ENCODE measurements around the gene MR1. TPM values are rescaled to one million over a fixed set of nuclear protein-coding genes. Genes with fewer than 3 reads are reported as not detected.

Gene MR1
- total RNA-seq, 4 donors from 2014 or later: 4.0 to 9.7 (median 6.0) TPM

DNA sequence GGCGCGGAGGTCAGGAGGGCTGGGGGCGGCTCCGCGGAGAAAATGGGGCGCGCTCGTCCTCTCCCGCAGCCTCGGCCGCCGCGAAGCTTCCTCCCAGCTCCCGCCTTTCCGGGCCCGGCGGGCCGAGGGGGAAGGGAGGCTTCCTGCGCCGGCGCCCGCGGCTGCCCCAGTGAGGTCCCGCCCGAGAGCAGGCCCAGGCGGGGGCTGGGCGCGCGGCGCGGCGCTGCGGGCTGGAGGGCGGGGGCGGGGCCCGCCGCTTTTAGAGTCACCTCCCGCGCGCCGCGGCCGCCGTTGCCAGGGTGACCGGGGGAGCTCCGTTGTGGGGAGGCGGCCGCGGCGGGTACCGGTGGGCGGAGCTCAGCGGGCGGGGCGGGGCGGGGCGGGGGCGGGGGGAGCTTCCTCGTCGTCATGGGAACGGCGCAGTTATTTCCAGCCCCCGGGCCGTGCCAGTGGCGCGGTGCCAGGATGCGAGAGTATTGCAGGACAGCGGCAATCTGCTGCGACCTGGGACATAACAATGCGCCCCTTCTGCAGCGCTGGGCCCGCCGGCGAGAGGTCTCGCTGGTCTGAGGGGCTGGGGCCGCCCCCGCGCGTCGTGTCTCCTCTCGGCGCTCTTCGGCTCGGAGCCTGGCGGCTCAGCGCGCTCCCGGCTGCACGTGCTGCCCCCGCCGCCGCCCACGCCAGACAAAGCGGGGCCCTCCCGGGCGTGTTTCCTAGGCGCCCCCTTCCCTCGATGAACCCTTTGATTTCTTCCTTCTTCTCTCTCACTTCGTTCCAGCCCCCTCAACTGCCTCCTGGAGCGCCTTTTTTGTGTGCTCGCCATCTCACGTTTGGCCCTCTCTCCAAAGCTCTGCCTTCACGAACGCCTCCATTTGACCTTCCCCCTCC, 71.6 kb downstream of the MR1 start:
- peaks cover 0 to 18% (median 8%) of the 10 kb centered on the region in 4 donors for H3K4me1 ChIP-seq
- no peaks in the 10 kb centered on the region for H3K36me3 ChIP-seq

DNA sequence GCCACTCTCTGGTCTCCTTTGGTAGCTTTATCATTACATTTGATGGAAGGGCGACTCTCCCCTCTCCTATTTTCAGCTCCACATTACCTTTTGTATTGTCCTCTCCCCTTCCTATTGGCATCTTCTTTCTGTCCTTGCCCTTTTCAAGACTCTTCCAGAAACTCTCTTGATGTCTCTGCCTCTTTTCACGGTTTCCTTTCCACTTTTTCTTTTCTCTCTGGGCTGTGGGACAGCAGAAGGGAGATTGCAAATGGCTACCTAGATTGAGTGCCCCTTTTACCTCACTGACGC, 72.2 kb downstream of the MR1 start:
- no peak for DNase-seq
- TF ChIP-seq, protein P1, sequence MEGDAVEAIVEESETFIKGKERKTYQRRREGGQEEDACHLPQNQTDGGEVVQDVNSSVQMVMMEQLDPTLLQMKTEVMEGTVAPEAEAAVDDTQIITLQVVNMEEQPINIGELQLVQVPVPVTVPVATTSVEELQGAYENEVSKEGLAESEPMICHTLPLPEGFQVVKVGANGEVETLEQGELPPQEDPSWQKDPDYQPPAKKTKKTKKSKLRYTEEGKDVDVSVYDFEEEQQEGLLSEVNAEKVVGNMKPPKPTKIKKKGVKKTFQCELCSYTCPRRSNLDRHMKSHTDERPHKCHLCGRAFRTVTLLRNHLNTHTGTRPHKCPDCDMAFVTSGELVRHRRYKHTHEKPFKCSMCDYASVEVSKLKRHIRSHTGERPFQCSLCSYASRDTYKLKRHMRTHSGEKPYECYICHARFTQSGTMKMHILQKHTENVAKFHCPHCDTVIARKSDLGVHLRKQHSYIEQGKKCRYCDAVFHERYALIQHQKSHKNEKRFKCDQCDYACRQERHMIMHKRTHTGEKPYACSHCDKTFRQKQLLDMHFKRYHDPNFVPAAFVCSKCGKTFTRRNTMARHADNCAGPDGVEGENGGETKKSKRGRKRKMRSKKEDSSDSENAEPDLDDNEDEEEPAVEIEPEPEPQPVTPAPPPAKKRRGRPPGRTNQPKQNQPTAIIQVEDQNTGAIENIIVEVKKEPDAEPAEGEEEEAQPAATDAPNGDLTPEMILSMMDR (IDR thresholded peaks at IDR 0.05): no peak
- TF ChIP-seq POLR2A (IDR thresholded peaks at IDR 0.05): no peak
- Histone ChIP-seq H3K36me3 (no peaks in the 10 kb centered on the region), H3K4me1 (peaks cover 0 to 18% (median 8%) of the 10 kb centered on the region in 4 donors), H3K9me3 (no peaks in the 10 kb centered on the region), H3K27me3 (no peaks in the 10 kb centered on the region), H3K27ac (peak overlapping the region in 2 of 4 donors; percentile 79 to 91), H3K4me3 (peak overlapping the region; percentile 53 to 94 (median 60))

More for the DNA sequence above, 71.6 kb downstream of the MR1 start:
- Histone ChIP-seq H3K4me3 (peak overlapping the region; percentile 53 to 94 (median 60)), H3K9me3 (no peaks in the 10 kb centered on the region), H3K27me3 (no peaks in the 10 kb centered on the region), H3K27ac (peak overlapping the region; percentile 73 to 91 (median 79))
- TF ChIP-seq POLR2A (IDR thresholded peaks at IDR 0.05): peak; percentile 42 to 46
- TF ChIP-seq, protein P1 (IDR thresholded peaks at IDR 0.05): no peak
- peak; percentile 94 to 97 (median 95) for DNase-seq

DNA sequence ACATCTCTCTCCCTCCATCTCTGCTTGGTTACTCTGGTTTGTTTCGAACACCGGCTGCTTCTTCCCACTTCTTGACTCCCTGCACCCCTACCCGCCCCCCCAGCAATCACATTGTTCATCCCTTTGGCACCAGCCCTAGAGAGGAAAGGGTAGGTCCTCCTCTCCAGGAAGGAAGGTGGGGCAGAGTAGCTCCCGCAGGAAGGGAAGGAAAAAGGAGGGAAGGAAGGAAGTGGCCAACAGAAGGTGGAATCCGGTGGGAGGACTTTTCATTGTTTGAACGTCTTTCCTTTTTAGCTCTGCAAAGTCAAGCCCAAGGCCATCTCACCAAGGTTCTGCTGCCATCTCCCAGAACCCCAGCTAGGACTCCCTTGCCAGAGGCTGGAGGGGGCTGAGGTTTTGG, 72.7 kb downstream of the MR1 start:
- no peak overlapping the region for H3K4me3 ChIP-seq
- no peak for DNase-seq
- no peaks in the 10 kb centered on the region for H3K27me3 ChIP-seq
- no peaks in the 10 kb centered on the region for H3K36me3 ChIP-seq
- no peak overlapping the region for H3K27ac ChIP-seq
- H3K4me1 ChIP-seq: peaks cover 0 to 18% (median 8%) of the 10 kb centered on the region in 4 donors
- TF ChIP-seq, protein P1 (IDR thresholded peaks at IDR 0.05): no peak
- TF ChIP-seq POLR2A (IDR thresholded peaks at IDR 0.05): no peak
- H3K9me3 ChIP-seq: no peaks in the 10 kb centered on the region

DNA sequence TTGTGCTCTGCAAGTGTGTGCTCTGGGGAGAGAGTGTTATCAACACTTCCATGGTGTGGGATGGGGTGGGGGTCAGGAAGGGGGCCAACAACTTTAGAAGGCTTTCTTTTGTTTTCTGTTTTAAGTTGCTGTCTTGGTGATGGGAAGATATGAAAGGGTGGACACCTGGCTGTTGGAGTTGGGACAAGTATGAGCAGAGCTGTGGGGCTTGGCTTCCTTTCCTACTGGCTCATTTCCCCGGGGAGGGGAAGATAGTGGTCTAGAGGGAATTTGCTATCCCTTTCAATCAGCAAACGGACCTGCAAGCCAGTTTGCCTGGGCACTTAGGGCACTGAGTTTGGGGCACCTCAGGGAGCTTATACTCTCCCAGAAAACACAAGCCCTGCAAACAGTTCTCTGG, 73.9 kb downstream of the MR1 start:
- no peak overlapping the region for H3K4me3 ChIP-seq
- H3K4me1 ChIP-seq: peaks cover 0 to 28% (median 8%) of the 10 kb centered on the region in 4 donors
- no peak for TF ChIP-seq POLR2A (IDR thresholded peaks at IDR 0.05)
- TF ChIP-seq, protein P1 (IDR thresholded peaks at IDR 0.05): no peak
- DNase-seq: no peak
- H3K27ac ChIP-seq: no peak overlapping the region
- no peaks in the 10 kb centered on the region for H3K27me3 ChIP-seq
- no peaks in the 10 kb centered on the region for H3K36me3 ChIP-seq
- no peaks in the 10 kb centered on the region for H3K9me3 ChIP-seq

DNA sequence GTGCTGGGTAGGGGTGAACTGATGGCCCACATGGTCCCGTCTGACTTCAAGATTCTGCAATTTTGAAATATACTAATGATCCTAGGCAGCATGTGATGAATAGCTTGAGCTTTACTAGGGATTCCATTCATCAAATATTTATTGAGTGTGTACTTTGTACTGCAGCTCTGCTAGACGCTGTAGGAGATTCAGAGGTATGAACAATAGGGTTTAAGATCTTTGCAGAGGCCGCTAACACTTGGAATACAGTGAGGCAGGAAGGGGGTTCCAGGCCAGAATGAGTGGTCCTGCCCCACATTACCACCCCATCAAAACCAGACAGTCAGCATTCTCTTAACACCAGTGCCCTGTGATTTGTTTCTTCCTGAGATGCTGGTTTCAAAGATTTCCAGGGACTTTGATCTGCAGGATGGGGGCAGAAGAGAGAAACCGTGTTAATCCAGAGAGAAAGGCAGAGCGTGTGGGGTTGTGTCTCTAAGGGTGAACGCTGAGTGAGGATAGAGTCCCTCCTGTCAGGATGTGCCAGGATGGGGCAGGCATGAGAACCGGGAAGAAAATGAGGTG, 74.6 kb downstream of the MR1 start:
- no peak for TF ChIP-seq POLR2A (IDR thresholded peaks at IDR 0.05)
- TF ChIP-seq, protein P1 (IDR thresholded peaks at IDR 0.05): no peak
- Histone ChIP-seq H3K4me3 (no peak overlapping the region), H3K36me3 (no peaks in the 10 kb centered on the region), H3K27me3 (no peaks in the 10 kb centered on the region), H3K9me3 (no peaks in the 10 kb centered on the region), H3K4me1 (peaks cover 0 to 35% (median 8%) of the 10 kb centered on the region in 4 donors), H3K27ac (no peak overlapping the region)
- DNase-seq: no peak

Measured in Peyer's patch (tissue), 4 donors.